TTC549 (cell line): Measurements from ENCODE around the gene COBL.

ENCODE experiments used
- FAIRE-seq: peaks from 2 replicates; lab custom pipeline; 2012; peaks lifted over from hg19 to GRCh38; lab: Jason Lieb, UNC

The COBL gene

GRCh38 chr7:51075681-51076580, 240.7 kb downstream of the COBL start:
- FAIRE-seq, result no peak

- no peak for FAIRE-seq
Observed at GRCh38 chr7:51073171-51073570, 243.4 kb downstream of the COBL start.

GRCh38 chr7:51072281-51072680, 244.3 kb downstream of the COBL start:
- no peak for FAIRE-seq

GRCh38 chr7:51071427-51071826, 245.2 kb downstream of the COBL start:
- FAIRE-seq, result no peak

- FAIRE-seq, result no peak
Observed at GRCh38 chr7:51070151-51070550, 246.5 kb downstream of the COBL start.

GRCh38 chr7:51069411-51070083, 247.1 kb downstream of the COBL start:
- FAIRE-seq, result no peak

- FAIRE-seq, result no peak
Observed at GRCh38 chr7:51068401-51068800, 248.2 kb downstream of the COBL start.

GRCh38 chr7:51067757-51068156, 248.9 kb downstream of the COBL start:
- FAIRE-seq, result no peak

- no peak for FAIRE-seq
Observed at GRCh38 chr7:51067258-51067657, 249.4 kb downstream of the COBL start.

- no peak for FAIRE-seq
Observed at GRCh38 chr7:51066405-51066882, 250.2 kb downstream of the COBL start.

- no peak for FAIRE-seq
Observed at GRCh38 chr7:51065766-51066165, 250.8 kb downstream of the COBL start.

- no peak for FAIRE-seq
Observed at GRCh38 chr7:51064688-51065087, 251.9 kb downstream of the COBL start.

- no peak for FAIRE-seq
Observed at GRCh38 chr7:51062222-51062987, 254.2 kb downstream of the COBL start.

GRCh38 chr7:51060536-51060935, 256.1 kb downstream of the COBL start:
- no peak for FAIRE-seq

GRCh38 chr7:51059504-51060142, 257.0 kb downstream of the COBL start:
- FAIRE-seq, result no peak

- FAIRE-seq, result no peak
Observed at GRCh38 chr7:51058764-51059163, 257.8 kb downstream of the COBL start.

- FAIRE-seq, result no peak
Observed at GRCh38 chr7:51055039-51055840, 261.4 kb downstream of the COBL start.

GRCh38 chr7:51054231-51054630, 262.4 kb downstream of the COBL start:
- no peak for FAIRE-seq

GRCh38 chr7:51053160-51053925, 263.3 kb downstream of the COBL start:
- FAIRE-seq, result no peak

- FAIRE-seq, result no peak
Observed at GRCh38 chr7:51046482-51046881, 270.1 kb downstream of the COBL start.

GRCh38 chr7:51046103-51046466, 270.5 kb downstream of the COBL start:
- FAIRE-seq, result no peak
